ENCODE measurements around the gene UBE2K.

The UBE2K gene

DNA sequence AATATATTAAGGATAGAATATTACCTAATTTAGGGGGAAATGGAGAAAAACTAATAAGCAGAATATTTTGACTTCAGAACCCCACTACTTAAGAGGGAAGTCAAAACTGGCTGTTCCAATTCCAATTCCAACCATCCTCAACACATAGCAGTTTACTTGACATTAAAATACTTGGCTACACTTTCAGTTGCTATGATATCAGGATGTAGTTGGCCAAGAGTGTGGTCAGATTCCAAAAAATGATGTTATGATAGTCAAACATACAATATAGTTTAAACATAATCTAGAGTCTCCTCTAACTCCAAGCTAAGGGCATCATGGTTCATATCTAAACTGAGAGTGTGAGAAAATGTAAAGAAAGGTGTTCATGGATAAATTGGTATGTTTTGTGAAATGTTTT, 42.7 kb upstream of the UBE2K start:
- TF ChIP-seq EGR1 (IDR thresholded peaks at IDR 0.05) = no peak

DNA sequence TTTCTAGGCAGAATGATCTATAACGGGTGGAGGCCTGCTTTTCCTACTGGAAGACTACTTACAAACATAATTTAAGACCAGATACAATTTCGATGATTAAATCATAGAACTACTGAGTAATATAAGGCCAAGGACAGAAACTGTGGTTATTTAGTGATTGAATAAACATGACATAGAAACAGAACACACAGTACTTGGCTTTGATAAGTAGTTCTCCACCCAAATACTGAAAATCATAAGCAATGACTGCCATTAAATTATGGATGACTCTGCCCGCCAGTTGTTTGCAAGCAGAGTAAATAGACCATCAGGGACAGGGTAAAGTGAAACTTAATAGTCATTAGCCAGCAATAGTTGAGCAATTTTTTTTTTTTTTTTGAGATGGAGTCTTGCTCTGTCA, 42.1 kb upstream of the UBE2K start:
- TF ChIP-seq, protein P1, sequence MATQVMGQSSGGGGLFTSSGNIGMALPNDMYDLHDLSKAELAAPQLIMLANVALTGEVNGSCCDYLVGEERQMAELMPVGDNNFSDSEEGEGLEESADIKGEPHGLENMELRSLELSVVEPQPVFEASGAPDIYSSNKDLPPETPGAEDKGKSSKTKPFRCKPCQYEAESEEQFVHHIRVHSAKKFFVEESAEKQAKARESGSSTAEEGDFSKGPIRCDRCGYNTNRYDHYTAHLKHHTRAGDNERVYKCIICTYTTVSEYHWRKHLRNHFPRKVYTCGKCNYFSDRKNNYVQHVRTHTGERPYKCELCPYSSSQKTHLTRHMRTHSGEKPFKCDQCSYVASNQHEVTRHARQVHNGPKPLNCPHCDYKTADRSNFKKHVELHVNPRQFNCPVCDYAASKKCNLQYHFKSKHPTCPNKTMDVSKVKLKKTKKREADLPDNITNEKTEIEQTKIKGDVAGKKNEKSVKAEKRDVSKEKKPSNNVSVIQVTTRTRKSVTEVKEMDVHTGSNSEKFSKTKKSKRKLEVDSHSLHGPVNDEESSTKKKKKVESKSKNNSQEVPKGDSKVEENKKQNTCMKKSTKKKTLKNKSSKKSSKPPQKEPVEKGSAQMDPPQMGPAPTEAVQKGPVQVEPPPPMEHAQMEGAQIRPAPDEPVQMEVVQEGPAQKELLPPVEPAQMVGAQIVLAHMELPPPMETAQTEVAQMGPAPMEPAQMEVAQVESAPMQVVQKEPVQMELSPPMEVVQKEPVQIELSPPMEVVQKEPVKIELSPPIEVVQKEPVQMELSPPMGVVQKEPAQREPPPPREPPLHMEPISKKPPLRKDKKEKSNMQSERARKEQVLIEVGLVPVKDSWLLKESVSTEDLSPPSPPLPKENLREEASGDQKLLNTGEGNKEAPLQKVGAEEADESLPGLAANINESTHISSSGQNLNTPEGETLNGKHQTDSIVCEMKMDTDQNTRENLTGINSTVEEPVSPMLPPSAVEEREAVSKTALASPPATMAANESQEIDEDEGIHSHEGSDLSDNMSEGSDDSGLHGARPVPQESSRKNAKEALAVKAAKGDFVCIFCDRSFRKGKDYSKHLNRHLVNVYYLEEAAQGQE (IDR thresholded peaks at IDR 0.05; ENCODE audit: low read depth) = no peak
- TF ChIP-seq TEAD4 (IDR thresholded peaks at IDR 0.05) (no peak), TAF1 (IDR thresholded peaks at IDR 0.05; ENCODE audit: low read depth) (no peak), EGR1 (IDR thresholded peaks at IDR 0.05) (no peak), EP300 (IDR thresholded peaks at IDR 0.05; ENCODE audit: borderline replicate concordance) (no peak), ZBTB7A (IDR thresholded peaks at IDR 0.05; ENCODE audit: low read depth) (no peak), TCF12 (IDR thresholded peaks at IDR 0.05; ENCODE audit: low read depth) (no peak), YY1 (IDR thresholded peaks at IDR 0.05; ENCODE audit: low read depth) (no peak), FOXM1 (IDR thresholded peaks at IDR 0.05; ENCODE audit: borderline replicate concordance, low read depth) (no peak), NFIC (IDR thresholded peaks at IDR 0.05) (no peak), CEBPB (IDR thresholded peaks at IDR 0.05) (no peak)
- TF ChIP-seq, protein P2, sequence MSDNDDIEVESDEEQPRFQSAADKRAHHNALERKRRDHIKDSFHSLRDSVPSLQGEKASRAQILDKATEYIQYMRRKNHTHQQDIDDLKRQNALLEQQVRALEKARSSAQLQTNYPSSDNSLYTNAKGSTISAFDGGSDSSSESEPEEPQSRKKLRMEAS (IDR thresholded peaks at IDR 0.05) = no peak

DNA sequence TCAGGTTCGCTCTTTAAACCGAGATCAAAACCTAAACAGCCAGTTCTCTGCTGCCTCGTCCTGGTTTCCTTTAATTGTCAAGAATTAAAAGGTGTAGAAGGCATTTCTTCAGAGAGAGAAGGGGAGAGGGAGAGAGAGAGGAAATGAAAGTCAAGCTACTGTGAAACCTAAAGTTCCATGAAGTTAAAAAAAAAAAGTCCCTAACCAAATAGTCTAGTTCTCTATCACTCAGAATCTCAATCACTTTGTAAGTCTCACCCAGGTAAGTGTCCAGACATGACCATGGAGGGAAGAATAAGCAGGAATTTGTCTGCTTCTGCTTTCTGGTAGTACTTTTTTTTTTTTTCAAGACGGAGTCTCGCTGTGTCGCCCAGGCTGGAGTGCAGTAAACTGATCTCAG, 40.5 kb upstream of the UBE2K start:
- TF ChIP-seq, protein P3, sequence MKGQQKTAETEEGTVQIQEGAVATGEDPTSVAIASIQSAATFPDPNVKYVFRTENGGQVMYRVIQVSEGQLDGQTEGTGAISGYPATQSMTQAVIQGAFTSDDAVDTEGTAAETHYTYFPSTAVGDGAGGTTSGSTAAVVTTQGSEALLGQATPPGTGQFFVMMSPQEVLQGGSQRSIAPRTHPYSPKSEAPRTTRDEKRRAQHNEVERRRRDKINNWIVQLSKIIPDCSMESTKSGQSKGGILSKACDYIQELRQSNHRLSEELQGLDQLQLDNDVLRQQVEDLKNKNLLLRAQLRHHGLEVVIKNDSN (IDR thresholded peaks at IDR 0.05) = no peak
- TF ChIP-seq CEBPB (IDR thresholded peaks at IDR 0.05) = no peak
- no peak for TF ChIP-seq TEAD4 (IDR thresholded peaks at IDR 0.05)
- TF ChIP-seq ZBTB7A (IDR thresholded peaks at IDR 0.05; ENCODE audit: low read depth) = no peak
- TF ChIP-seq EGR1 (IDR thresholded peaks at IDR 0.05) = no peak
- TF ChIP-seq, protein P2 (IDR thresholded peaks at IDR 0.05) = no peak
- TF ChIP-seq CREB1 (IDR thresholded peaks at IDR 0.05; ENCODE audit: low read depth) = no peak
- TF ChIP-seq EP300 (IDR thresholded peaks at IDR 0.05; ENCODE audit: borderline replicate concordance) = no peak
- no peak for TF ChIP-seq RAD21 (IDR thresholded peaks at IDR 0.05; ENCODE audit: low read depth)
- no peak for TF ChIP-seq FOXM1 (IDR thresholded peaks at IDR 0.05; ENCODE audit: borderline replicate concordance, low read depth)
- TF ChIP-seq, protein P1 (IDR thresholded peaks at IDR 0.05; ENCODE audit: low read depth) = no peak

DNA sequence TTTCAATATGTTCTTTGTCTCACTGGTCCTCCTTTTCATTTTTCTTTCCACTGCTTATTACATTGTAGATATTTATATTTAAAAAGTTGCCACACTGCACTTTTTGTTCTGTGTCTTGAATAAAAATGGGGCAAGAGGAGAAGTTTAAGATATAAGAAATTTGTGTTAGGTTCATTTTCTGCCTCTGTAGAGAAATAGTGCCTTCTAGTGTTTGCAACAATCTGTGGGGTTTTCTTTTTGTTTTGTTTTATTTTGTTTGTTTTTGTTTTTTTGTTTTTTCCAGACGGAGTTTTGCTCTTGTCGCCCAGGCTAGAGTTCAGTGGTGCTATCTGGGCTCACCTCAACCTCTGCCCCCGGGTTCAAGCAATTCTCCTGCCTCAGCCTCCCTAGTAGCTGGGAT, 39.2 kb upstream of the UBE2K start:
- TF ChIP-seq EP300 (IDR thresholded peaks at IDR 0.05; ENCODE audit: borderline replicate concordance) (no peak), RAD21 (IDR thresholded peaks at IDR 0.05; ENCODE audit: low read depth) (peak; percentile 26; the same call in 1 of the 2 replicates)

DNA sequence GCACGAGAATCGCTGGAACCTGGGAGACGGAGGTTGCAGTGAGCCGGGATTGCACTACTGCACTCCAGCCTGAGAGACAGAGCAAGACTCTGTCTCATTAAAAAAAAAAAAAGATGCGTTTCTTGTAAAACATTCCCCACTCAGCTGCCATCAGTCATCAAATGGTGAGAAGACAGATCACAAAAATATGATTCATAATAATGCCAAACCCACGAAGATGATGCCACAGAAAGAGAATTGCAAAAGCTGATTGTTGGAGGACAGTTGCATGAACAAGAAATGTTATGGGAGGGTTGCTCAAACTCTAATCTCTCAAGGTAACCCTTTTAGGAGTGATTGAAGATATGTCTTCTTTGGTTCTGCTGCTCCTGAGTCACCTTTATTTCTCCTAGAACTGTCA, 37.9 kb upstream of the UBE2K start:
- TF ChIP-seq, protein P2 (IDR thresholded peaks at IDR 0.05) = no peak
- TF ChIP-seq TAF1 (IDR thresholded peaks at IDR 0.05; ENCODE audit: low read depth) (no peak), TCF12 (IDR thresholded peaks at IDR 0.05; ENCODE audit: low read depth) (no peak), FOXM1 (IDR thresholded peaks at IDR 0.05; ENCODE audit: borderline replicate concordance, low read depth) (no peak), ZBTB7A (IDR thresholded peaks at IDR 0.05; ENCODE audit: low read depth) (no peak), RAD21 (IDR thresholded peaks at IDR 0.05; ENCODE audit: low read depth) (no peak), TEAD4 (IDR thresholded peaks at IDR 0.05) (no peak), NFIC (IDR thresholded peaks at IDR 0.05) (no peak), CREB1 (IDR thresholded peaks at IDR 0.05; ENCODE audit: low read depth) (no peak), EGR1 (IDR thresholded peaks at IDR 0.05) (no peak), CEBPB (IDR thresholded peaks at IDR 0.05) (no peak), YY1 (IDR thresholded peaks at IDR 0.05; ENCODE audit: low read depth) (no peak), EP300 (IDR thresholded peaks at IDR 0.05; ENCODE audit: borderline replicate concordance) (no peak)
- TF ChIP-seq, protein P3 (IDR thresholded peaks at IDR 0.05) = no peak
- TF ChIP-seq, protein P1 (IDR thresholded peaks at IDR 0.05; ENCODE audit: low read depth) = no peak
